ENCODE measurements around the gene VENTX. TPM values are rescaled to one million over a fixed set of nuclear protein-coding genes. Genes with fewer than 3 reads are reported as not detected.
A peak's percentile ranks its signal among the peaks of the same experiment; 100 is the strongest.

The VENTX gene
- total RNA-seq, 2 experiments from 2014 or later = not detected

- H3K36me3 Mint-ChIP-seq (ENCODE audit: low read depth) = no peaks in the 10 kb centered on the region
- peaks cover 47% of the 10 kb centered on the region for H3K27me3 Mint-ChIP-seq
- ChIA-PET CTCF (no interaction called here), POLR2A (no interaction called here)
- H3K4me3 Mint-ChIP-seq = no peak overlapping the region
- DNase-seq = no peak
- H3K27ac Mint-ChIP-seq = no peak overlapping the region
- peaks cover 29% of the 10 kb centered on the region for H3K4me1 Mint-ChIP-seq
- no peaks in the 10 kb centered on the region for H3K9me3 Mint-ChIP-seq
These were observed 2.3 kb downstream of the VENTX start for GRCh38 chr10:133239990-133240389.

- H3K27ac Mint-ChIP-seq = no peak overlapping the region
- CTCF ChIA-PET = no interaction called here
- no peaks in the 10 kb centered on the region for H3K9me3 Mint-ChIP-seq
- H3K4me3 Mint-ChIP-seq = peak overlapping the region; percentile 69
- H3K27me3 Mint-ChIP-seq = peaks cover 41% of the 10 kb centered on the region
- POLR2A ChIA-PET = interaction anchor here (1.2 to 1.3 kb wide), 2 partner anchors 15 to 18 kb away, joined by 3 to 4 read pairs; no protein-coding TSS in a partner anchor
- H3K4me1 Mint-ChIP-seq = peaks cover 25% of the 10 kb centered on the region
- no peaks in the 10 kb centered on the region for H3K36me3 Mint-ChIP-seq (ENCODE audit: low read depth)
- peak; percentile 28 for DNase-seq
These were observed 4.0 kb downstream of the VENTX start for GRCh38 chr10:133241501-133242205.

- no peak overlapping the region for H3K27ac Mint-ChIP-seq
- H3K9me3 Mint-ChIP-seq = no peaks in the 10 kb centered on the region
- peaks cover 37% of the 10 kb centered on the region for H3K27me3 Mint-ChIP-seq
- CTCF ChIA-PET = no interaction called here
- peaks cover 28% of the 10 kb centered on the region for H3K4me1 Mint-ChIP-seq
- no peak overlapping the region for H3K4me3 Mint-ChIP-seq
- no peaks in the 10 kb centered on the region for H3K36me3 Mint-ChIP-seq (ENCODE audit: low read depth)
- DNase-seq = no peak
- POLR2A ChIA-PET = no interaction called here
These were observed 5.1 kb downstream of the VENTX start for GRCh38 chr10:133242611-133243356.

- peaks cover 33% of the 10 kb centered on the region for H3K27me3 Mint-ChIP-seq
- H3K27ac Mint-ChIP-seq = no peak overlapping the region
- no peaks in the 10 kb centered on the region for H3K36me3 Mint-ChIP-seq (ENCODE audit: low read depth)
- no peak overlapping the region for H3K4me3 Mint-ChIP-seq
- peaks cover 28% of the 10 kb centered on the region for H3K4me1 Mint-ChIP-seq
- DNase-seq = no peak
- CTCF ChIA-PET = no interaction called here
- no peaks in the 10 kb centered on the region for H3K9me3 Mint-ChIP-seq
- POLR2A ChIA-PET = no interaction called here
These were observed 5.9 kb downstream of the VENTX start for GRCh38 chr10:133243593-133243992.

GRCh38 chr10:133245439-133246235 is 8.0 kb downstream of the VENTX start:
- Mint-ChIP-seq H3K4me1 (peaks cover 27% of the 10 kb centered on the region), H3K27me3 (peaks cover 27% of the 10 kb centered on the region), H3K9me3 (no peaks in the 10 kb centered on the region), H3K36me3 (ENCODE audit: low read depth) (no peaks in the 10 kb centered on the region), H3K4me3 (no peak overlapping the region), H3K27ac (no peak overlapping the region)
- ChIA-PET POLR2A (interaction anchor here (1.7 kb wide), 1 partner anchor 13 kb away, joined by 4 read pairs; no protein-coding TSS in a partner anchor), CTCF (interaction anchor here (0.9 kb wide), 1 partner anchor 13 kb away, joined by 3 read pairs; no protein-coding TSS in a partner anchor)
- DNase-seq = no peak

GRCh38 chr10:133246236-133246626 is 8.6 kb downstream of the VENTX start:
- CTCF ChIA-PET = no interaction called here
- POLR2A ChIA-PET = interaction anchor here (1.7 kb wide), 1 partner anchor 13 kb away, joined by 4 read pairs; no protein-coding TSS in a partner anchor
- H3K27ac Mint-ChIP-seq = no peak overlapping the region

GRCh38 chr10:133247681-133248333 is 10.2 kb downstream of the VENTX start:
- Mint-ChIP-seq H3K27ac (no peak overlapping the region), H3K36me3 (ENCODE audit: low read depth) (no peaks in the 10 kb centered on the region), H3K4me1 (peaks cover 9% of the 10 kb centered on the region), H3K27me3 (peaks cover 10% of the 10 kb centered on the region), H3K4me3 (no peak overlapping the region), H3K9me3 (no peaks in the 10 kb centered on the region)
- ChIA-PET POLR2A (no interaction called here), CTCF (interaction anchor here (0.8 kb wide), 1 partner anchor 11 kb away, joined by 3 read pairs; no protein-coding TSS in a partner anchor)
- no peak for DNase-seq

More at GRCh38 chr10:133246236-133246626, 8.6 kb downstream of the VENTX start:
- DNase-seq = no peak
- Mint-ChIP-seq H3K27me3 (peaks cover 21% of the 10 kb centered on the region), H3K4me1 (peaks cover 21% of the 10 kb centered on the region), H3K4me3 (no peak overlapping the region), H3K36me3 (ENCODE audit: low read depth) (no peaks in the 10 kb centered on the region), H3K9me3 (no peaks in the 10 kb centered on the region)

- Mint-ChIP-seq H3K4me1 (peaks cover 6% of the 10 kb centered on the region), H3K27ac (no peak overlapping the region), H3K9me3 (no peaks in the 10 kb centered on the region), H3K36me3 (ENCODE audit: low read depth) (no peaks in the 10 kb centered on the region), H3K4me3 (no peak overlapping the region), H3K27me3 (peaks cover 6% of the 10 kb centered on the region)
- POLR2A ChIA-PET = no interaction called here
- no peak for DNase-seq
- CTCF ChIA-PET = interaction anchor here (0.8 kb wide), 1 partner anchor 11 kb away, joined by 3 read pairs; no protein-coding TSS in a partner anchor
These were observed 10.7 kb downstream of the VENTX start for GRCh38 chr10:133248334-133248715.

GRCh38 chr10:133249094-133249780 is 11.6 kb downstream of the VENTX start:
- Mint-ChIP-seq H3K36me3 (ENCODE audit: low read depth) (no peaks in the 10 kb centered on the region), H3K9me3 (no peaks in the 10 kb centered on the region), H3K4me1 (peaks cover 6% of the 10 kb centered on the region), H3K27ac (no peak overlapping the region), H3K4me3 (no peak overlapping the region), H3K27me3 (peaks cover 6% of the 10 kb centered on the region)
- CTCF ChIA-PET = no interaction called here
- POLR2A ChIA-PET = no interaction called here
- no peak for DNase-seq

- H3K9me3 Mint-ChIP-seq = no peaks in the 10 kb centered on the region
- no peak overlapping the region for H3K27ac Mint-ChIP-seq
- H3K4me3 Mint-ChIP-seq = no peak overlapping the region
- POLR2A ChIA-PET = no interaction called here
- no peak for DNase-seq
- CTCF ChIA-PET = no interaction called here
- H3K4me1 Mint-ChIP-seq = peaks cover 6% of the 10 kb centered on the region
- H3K36me3 Mint-ChIP-seq (ENCODE audit: low read depth) = no peaks in the 10 kb centered on the region
- peaks cover 6% of the 10 kb centered on the region for H3K27me3 Mint-ChIP-seq
These were observed 12.5 kb downstream of the VENTX start for GRCh38 chr10:133249975-133250754.

- no peaks in the 10 kb centered on the region for H3K9me3 Mint-ChIP-seq
- H3K4me3 Mint-ChIP-seq = no peak overlapping the region
- POLR2A ChIA-PET = no interaction called here
- no peak for DNase-seq
- peaks cover 7% of the 10 kb centered on the region for H3K4me1 Mint-ChIP-seq
- H3K36me3 Mint-ChIP-seq (ENCODE audit: low read depth) = no peaks in the 10 kb centered on the region
- H3K27me3 Mint-ChIP-seq = peaks cover 6% of the 10 kb centered on the region
- CTCF ChIA-PET = no interaction called here
- H3K27ac Mint-ChIP-seq = no peak overlapping the region
These were observed 13.9 kb downstream of the VENTX start for GRCh38 chr10:133251388-133252222.
